ENCODE data around the gene ZNF594.
"Not testable (repeated sequence)": the region's sequence is repeated elsewhere in the genome, so short reads cannot be mapped to it uniquely, and the experiment has no call there.

ZNF594 gene

GRCh38 chr17:5220074-5220473, 28.4 kb upstream of the ZNF594 start:
- H4K5ac ChIP-seq (ENCODE audit: low read length), result no peak overlapping the region

GRCh38 chr17:5219536-5219935, 27.9 kb upstream of the ZNF594 start:
- Histone ChIP-seq H3K27ac (ENCODE audit: low read depth, low read length) (no peak overlapping the region), H2BK15ac (replicated peaks; ENCODE audit: low read depth) (no peak overlapping the region), H3K4me2 (ENCODE audit: low read length) (no peak overlapping the region), H3K18ac (ENCODE audit: low read length) (no peak overlapping the region), H3K79me2 (ENCODE audit: control insufficient read depth, insufficient read depth, low read length) (no peaks in the 10 kb centered on the region), H3K4me1 (ENCODE audit: control insufficient read depth, low read depth, low read length) (no peaks in the 10 kb centered on the region), H3K36me3 (ENCODE audit: control insufficient read depth, insufficient read depth, low read length) (no peaks in the 10 kb centered on the region), H2AK5ac (ENCODE audit: low read length) (no peak overlapping the region), H3K4ac (ENCODE audit: low read depth, low read length) (no peak overlapping the region), H3K79me1 (ENCODE audit: low read length) (no peaks in the 10 kb centered on the region), H2BK120ac (ENCODE audit: low read depth, low read length) (no peak overlapping the region), H4K8ac (ENCODE audit: low read depth, low read length) (no peak overlapping the region), H2BK5ac (ENCODE audit: low read length) (no peak overlapping the region), H3K56ac (ENCODE audit: low read length) (no peak overlapping the region), H4K5ac (ENCODE audit: low read length) (no peak overlapping the region), H3K9ac (ENCODE audit: low read length) (no peak overlapping the region), H3K4me3 (ENCODE audit: low read length) (no peak overlapping the region), H3K23ac (ENCODE audit: low read length) (no peak overlapping the region), H3K27me3 (ENCODE audit: insufficient read depth, low read length, poor library complexity) (no peaks in the 10 kb centered on the region)
- WGBS (ENCODE audit: extremely low coverage, insufficient coverage, low lambda C conversion rate), result no CpG with 5 or more reads among the region's 6 CpGs
- DNase-seq, result peak; percentile 12

More at GRCh38 chr17:5220074-5220473, 28.4 kb upstream of the ZNF594 start:
- Histone ChIP-seq H3K27me3 (ENCODE audit: insufficient read depth, low read length, poor library complexity) (no peaks in the 10 kb centered on the region), H2AK5ac (ENCODE audit: low read length) (no peak overlapping the region), H3K18ac (ENCODE audit: low read length) (no peak overlapping the region), H3K9ac (ENCODE audit: low read length) (no peak overlapping the region), H3K27ac (ENCODE audit: low read depth, low read length) (no peak overlapping the region), H3K23ac (ENCODE audit: low read length) (no peak overlapping the region), H2BK120ac (ENCODE audit: low read depth, low read length) (no peak overlapping the region), H3K56ac (ENCODE audit: low read length) (no peak overlapping the region), H4K8ac (ENCODE audit: low read depth, low read length) (no peak overlapping the region), H2BK5ac (ENCODE audit: low read length) (no peak overlapping the region), H3K79me1 (ENCODE audit: low read length) (no peaks in the 10 kb centered on the region), H3K4ac (ENCODE audit: low read depth, low read length) (no peak overlapping the region), H3K4me2 (ENCODE audit: low read length) (no peak overlapping the region), H3K4me3 (ENCODE audit: low read length) (no peak overlapping the region), H3K79me2 (ENCODE audit: control insufficient read depth, insufficient read depth, low read length) (no peaks in the 10 kb centered on the region), H2BK15ac (replicated peaks; ENCODE audit: low read depth) (no peak overlapping the region), H3K36me3 (ENCODE audit: control insufficient read depth, insufficient read depth, low read length) (no peaks in the 10 kb centered on the region), H3K4me1 (ENCODE audit: control insufficient read depth, low read depth, low read length) (no peaks in the 10 kb centered on the region)
- DNase-seq, result no peak
- no CpG with 5 or more reads among the region's 5 CpGs for WGBS (ENCODE audit: extremely low coverage, insufficient coverage, low lambda C conversion rate)

GRCh38 chr17:5217562-5217961, 25.9 kb upstream of the ZNF594 start:
- not testable (repeated sequence) for H2BK15ac ChIP-seq (replicated peaks; ENCODE audit: low read depth); DNase-seq; H3K79me1 ChIP-seq (ENCODE audit: low read length); H3K4ac ChIP-seq (ENCODE audit: low read depth, low read length); H3K27ac ChIP-seq (ENCODE audit: low read depth, low read length); H4K8ac ChIP-seq (ENCODE audit: low read depth, low read length); H3K4me2 ChIP-seq (ENCODE audit: low read length); H3K79me2 ChIP-seq (ENCODE audit: control insufficient read depth, insufficient read depth, low read length); H3K18ac ChIP-seq (ENCODE audit: low read length); H3K4me1 ChIP-seq (ENCODE audit: control insufficient read depth, low read depth, low read length); H3K36me3 ChIP-seq (ENCODE audit: control insufficient read depth, insufficient read depth, low read length); H2BK5ac ChIP-seq (ENCODE audit: low read length); H3K23ac ChIP-seq (ENCODE audit: low read length); H3K56ac ChIP-seq (ENCODE audit: low read length); H3K4me3 ChIP-seq (ENCODE audit: low read length); H2AK5ac ChIP-seq (ENCODE audit: low read length); H3K9ac ChIP-seq (ENCODE audit: low read length); H2BK120ac ChIP-seq (ENCODE audit: low read depth, low read length); H4K5ac ChIP-seq (ENCODE audit: low read length); H3K27me3 ChIP-seq (ENCODE audit: insufficient read depth, low read length, poor library complexity)
- no CpG with 5 or more reads among the region's 5 CpGs for WGBS (ENCODE audit: extremely low coverage, insufficient coverage, low lambda C conversion rate)

- Histone ChIP-seq H3K79me2 (ENCODE audit: control insufficient read depth, insufficient read depth, low read length) (no peaks in the 10 kb centered on the region), H4K8ac (ENCODE audit: low read depth, low read length) (no peak overlapping the region), H3K27me3 (ENCODE audit: insufficient read depth, low read length, poor library complexity) (no peaks in the 10 kb centered on the region), H3K18ac (ENCODE audit: low read length) (no peak overlapping the region), H3K4me3 (ENCODE audit: low read length) (no peak overlapping the region), H3K4me1 (ENCODE audit: control insufficient read depth, low read depth, low read length) (no peaks in the 10 kb centered on the region), H2AK5ac (ENCODE audit: low read length) (no peak overlapping the region), H4K5ac (ENCODE audit: low read length) (no peak overlapping the region), H2BK15ac (replicated peaks; ENCODE audit: low read depth) (no peak overlapping the region), H3K9ac (ENCODE audit: low read length) (no peak overlapping the region), H2BK5ac (ENCODE audit: low read length) (no peak overlapping the region), H3K56ac (ENCODE audit: low read length) (no peak overlapping the region), H3K27ac (ENCODE audit: low read depth, low read length) (no peak overlapping the region), H3K4ac (ENCODE audit: low read depth, low read length) (no peak overlapping the region), H2BK120ac (ENCODE audit: low read depth, low read length) (no peak overlapping the region), H3K79me1 (ENCODE audit: low read length) (no peaks in the 10 kb centered on the region), H3K23ac (ENCODE audit: low read length) (no peak overlapping the region), H3K36me3 (ENCODE audit: control insufficient read depth, insufficient read depth, low read length) (no peaks in the 10 kb centered on the region), H3K4me2 (ENCODE audit: low read length) (no peak overlapping the region)
- no CpG with 5 or more reads among the region's 7 CpGs for WGBS (ENCODE audit: extremely low coverage, insufficient coverage, low lambda C conversion rate)
- DNase-seq, result no peak
Observed at GRCh38 chr17:5211458-5211857, 19.8 kb upstream of the ZNF594 start.

GRCh38 chr17:5210614-5211252, 19.1 kb upstream of the ZNF594 start:
- Histone ChIP-seq H3K4me1 (ENCODE audit: control insufficient read depth, low read depth, low read length) (no peaks in the 10 kb centered on the region), H4K5ac (ENCODE audit: low read length) (no peak overlapping the region), H3K23ac (ENCODE audit: low read length) (no peak overlapping the region), H3K4me2 (ENCODE audit: low read length) (no peak overlapping the region), H2AK5ac (ENCODE audit: low read length) (no peak overlapping the region), H3K79me2 (ENCODE audit: control insufficient read depth, insufficient read depth, low read length) (no peaks in the 10 kb centered on the region), H3K56ac (ENCODE audit: low read length) (no peak overlapping the region), H3K27me3 (ENCODE audit: insufficient read depth, low read length, poor library complexity) (no peaks in the 10 kb centered on the region), H3K4me3 (ENCODE audit: low read length) (no peak overlapping the region), H4K8ac (ENCODE audit: low read depth, low read length) (no peak overlapping the region), H3K27ac (ENCODE audit: low read depth, low read length) (no peak overlapping the region), H3K36me3 (ENCODE audit: control insufficient read depth, insufficient read depth, low read length) (no peaks in the 10 kb centered on the region), H2BK5ac (ENCODE audit: low read length) (no peak overlapping the region), H3K9ac (ENCODE audit: low read length) (no peak overlapping the region), H3K79me1 (ENCODE audit: low read length) (no peaks in the 10 kb centered on the region), H2BK120ac (ENCODE audit: low read depth, low read length) (no peak overlapping the region), H2BK15ac (replicated peaks; ENCODE audit: low read depth) (no peak overlapping the region), H3K4ac (ENCODE audit: low read depth, low read length) (no peak overlapping the region), H3K18ac (ENCODE audit: low read length) (no peak overlapping the region)
- no peak for DNase-seq
- WGBS (ENCODE audit: extremely low coverage, insufficient coverage, low lambda C conversion rate), result no CpG with 5 or more reads among the region's 8 CpGs

- no peak for DNase-seq
- Histone ChIP-seq H2BK15ac (replicated peaks; ENCODE audit: low read depth) (no peak overlapping the region), H3K4me3 (ENCODE audit: low read length) (no peak overlapping the region), H3K56ac (ENCODE audit: low read length) (no peak overlapping the region), H4K5ac (ENCODE audit: low read length) (no peak overlapping the region), H2BK120ac (ENCODE audit: low read depth, low read length) (no peak overlapping the region), H3K79me2 (ENCODE audit: control insufficient read depth, insufficient read depth, low read length) (no peaks in the 10 kb centered on the region), H3K4ac (ENCODE audit: low read depth, low read length) (no peak overlapping the region), H4K8ac (ENCODE audit: low read depth, low read length) (no peak overlapping the region), H3K4me2 (ENCODE audit: low read length) (no peak overlapping the region), H2AK5ac (ENCODE audit: low read length) (no peak overlapping the region), H3K79me1 (ENCODE audit: low read length) (no peaks in the 10 kb centered on the region), H3K27me3 (ENCODE audit: insufficient read depth, low read length, poor library complexity) (no peaks in the 10 kb centered on the region), H3K18ac (ENCODE audit: low read length) (no peak overlapping the region), H3K4me1 (ENCODE audit: control insufficient read depth, low read depth, low read length) (no peaks in the 10 kb centered on the region), H3K36me3 (ENCODE audit: control insufficient read depth, insufficient read depth, low read length) (no peaks in the 10 kb centered on the region), H3K27ac (ENCODE audit: low read depth, low read length) (no peak overlapping the region), H3K23ac (ENCODE audit: low read length) (no peak overlapping the region), H2BK5ac (ENCODE audit: low read length) (no peak overlapping the region), H3K9ac (ENCODE audit: low read length) (no peak overlapping the region)
- no CpG with 5 or more reads among the region's 5 CpGs for WGBS (ENCODE audit: extremely low coverage, insufficient coverage, low lambda C conversion rate)
Observed at GRCh38 chr17:5210091-5210490, 18.4 kb upstream of the ZNF594 start.

Data from mesendoderm (in vitro differentiated cells).